NCI-H460 (cell line): Measurements from ENCODE around the gene SLC24A3. TPM values are rescaled to one million over a fixed set of nuclear protein-coding genes. Genes with fewer than 3 reads are reported as not detected.
"Not testable (repeated sequence)": the region's sequence is repeated elsewhere in the genome, so short reads cannot be mapped to it uniquely, and the experiment has no call there.

Source experiments
- DNase-seq: peaks from one replicate; pipeline ENCODE4 v3.0.0-alpha.2; 2016; ENCODE audit warnings: low read depth; ENCODE audit errors: extremely low read depth
- total RNA-seq: library from RNA; depleted of rRNA; stranded (reverse); fragments of >200 nt; shearing (Covaris generic); gene quantifications from 2 replicates; pipeline ENCODE4 v1.2.3, GENCODE V29; 2014

SLC24A3 gene
- total RNA-seq, 1 experiment from 2014 or later, result 0.02 TPM

DNA sequence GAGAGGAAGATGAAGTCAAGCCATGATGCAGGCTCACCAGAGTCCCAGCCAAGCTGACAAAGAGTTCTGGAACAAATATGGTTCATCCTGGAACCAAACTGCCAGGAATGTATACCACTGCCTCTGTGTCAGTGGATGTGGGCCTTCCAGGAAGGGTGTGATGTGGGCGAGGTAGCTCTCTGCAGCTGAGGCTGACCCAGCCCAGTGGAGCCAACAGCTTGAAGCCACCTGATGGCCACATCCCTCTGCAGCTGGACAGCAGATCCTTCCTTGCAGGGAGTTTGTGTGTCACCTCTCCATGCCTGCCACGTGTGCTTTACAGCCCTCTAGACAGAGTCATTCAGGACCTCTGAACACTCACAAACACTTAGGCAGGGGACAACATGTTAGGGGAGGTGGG, 403.6 kb downstream of the SLC24A3 start:
- DNase-seq, result no peak

DNA sequence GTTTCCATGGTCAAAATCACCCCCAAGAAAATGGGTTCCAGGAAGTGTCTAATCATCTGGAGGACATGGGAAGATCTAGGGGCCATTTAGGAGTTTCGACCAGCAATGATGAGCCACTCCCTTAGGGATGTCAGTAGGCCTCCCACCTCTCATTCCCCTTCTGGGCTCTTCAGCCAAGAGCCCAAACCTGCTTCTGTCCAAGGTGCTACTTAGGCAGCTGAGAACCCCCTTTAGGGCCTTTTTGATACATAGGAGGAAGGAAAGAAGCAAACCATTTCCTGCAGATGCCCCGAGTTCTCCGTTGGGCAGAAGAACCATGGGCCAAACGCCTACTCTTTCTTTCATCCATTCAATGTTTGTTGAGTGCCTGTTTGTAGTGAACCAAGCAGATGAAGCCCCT, 404.2 kb downstream of the SLC24A3 start:
- DNase-seq, result no peak

DNA sequence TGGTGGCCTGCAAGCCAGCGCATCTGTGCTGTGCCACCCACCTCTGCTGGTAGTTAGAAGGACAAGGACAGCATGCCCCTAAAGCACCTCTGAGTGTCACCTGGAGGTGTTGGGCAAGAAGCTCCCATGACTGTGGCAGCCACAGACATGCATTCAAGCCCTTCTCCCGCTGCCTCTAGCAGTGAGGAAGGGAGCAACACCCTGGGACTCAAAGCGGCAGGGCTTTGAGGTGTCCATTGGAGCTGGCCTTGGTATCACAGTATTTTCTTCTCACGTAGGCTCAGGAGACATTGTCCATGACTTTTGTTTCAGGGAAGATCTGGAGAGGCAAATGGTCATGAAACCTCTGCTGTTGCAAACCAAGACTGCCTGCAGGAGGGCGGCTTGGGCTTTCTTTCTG, 404.8 kb downstream of the SLC24A3 start:
- no peak for DNase-seq

DNA sequence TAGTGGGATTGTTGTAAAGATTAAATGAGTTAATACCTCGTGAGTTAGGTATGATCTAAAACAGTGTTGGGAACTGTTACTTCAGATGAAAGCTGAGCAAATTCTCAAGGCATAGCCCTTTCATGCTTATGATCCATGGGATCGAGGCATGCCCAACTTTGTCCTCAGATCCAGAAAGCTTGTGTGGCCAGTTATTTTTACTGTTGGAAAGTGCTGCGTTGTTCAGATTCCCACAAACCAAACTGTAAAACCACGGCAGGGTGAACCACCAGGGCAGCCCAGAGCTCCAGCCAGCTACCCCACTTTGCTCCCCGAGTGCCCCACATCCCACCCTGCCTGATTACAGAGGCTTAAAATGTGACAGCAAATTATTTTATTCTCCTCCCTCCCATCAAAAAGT, 406.3 kb downstream of the SLC24A3 start:
- DNase-seq, result no peak

DNA sequence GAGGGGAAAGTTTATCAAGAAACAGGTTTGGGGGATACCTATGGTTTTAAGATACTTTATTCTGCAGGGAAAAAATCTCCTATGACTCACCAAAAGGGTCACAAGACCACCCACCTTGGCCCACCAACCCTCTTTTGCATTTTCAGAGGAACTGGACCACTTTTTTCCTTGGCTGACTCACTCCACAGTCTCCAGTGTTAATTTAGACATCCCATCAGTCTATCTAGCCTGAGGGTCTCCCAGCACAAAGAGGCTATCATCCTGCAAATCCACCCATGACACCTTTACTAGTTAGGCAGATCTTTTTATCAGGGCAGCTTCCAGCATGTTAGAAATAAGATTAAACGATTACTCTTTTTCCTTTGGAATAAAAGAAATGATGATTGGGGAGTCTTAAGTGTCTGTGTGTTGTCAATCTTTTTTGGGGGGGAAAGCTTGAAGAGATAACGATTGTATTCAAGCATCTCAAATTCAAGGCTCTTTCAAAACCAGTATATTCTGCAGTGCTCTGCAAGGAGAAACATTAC, 407.5 kb downstream of the SLC24A3 start:
- DNase-seq, result no peak

DNA sequence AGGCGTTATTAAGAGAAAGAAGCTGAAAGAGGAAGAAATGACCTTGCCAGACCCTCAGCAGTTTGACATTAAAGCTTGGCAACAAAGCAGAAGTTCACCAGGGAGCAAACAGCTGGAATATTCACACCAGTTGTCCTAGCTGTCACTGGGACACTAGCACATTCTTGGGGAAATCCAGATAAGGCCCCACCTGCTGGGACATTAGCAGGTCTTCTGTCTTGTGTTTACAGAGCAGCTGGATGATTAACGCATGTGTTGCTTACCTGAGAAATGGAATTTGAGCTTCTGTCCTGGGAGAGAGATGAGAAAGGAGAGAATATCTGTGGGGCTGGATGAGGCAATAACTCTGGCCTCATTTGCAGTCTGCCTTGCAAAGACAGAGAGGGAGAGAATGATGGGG, 408.0 kb downstream of the SLC24A3 start:
- no peak for DNase-seq

DNA sequence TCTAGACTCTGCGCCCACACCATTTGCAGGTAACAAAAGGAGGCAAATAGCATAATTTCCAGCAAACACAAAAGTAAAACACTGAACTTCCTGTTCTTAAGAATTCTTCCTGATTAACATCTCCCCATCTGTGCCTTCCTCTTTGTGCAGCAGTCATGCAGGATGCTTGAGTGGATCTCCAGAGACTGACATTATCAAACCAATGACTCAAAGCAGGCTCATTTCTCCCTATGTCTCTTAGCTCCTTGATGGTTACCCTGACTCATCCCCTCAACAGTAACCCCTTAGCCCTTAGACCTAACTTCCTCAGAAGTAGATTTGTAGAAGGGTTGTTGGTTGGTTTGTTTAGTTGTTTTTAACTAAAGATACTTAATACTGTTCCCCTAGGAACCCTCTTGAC, 408.6 kb downstream of the SLC24A3 start:
- no peak for DNase-seq

DNA sequence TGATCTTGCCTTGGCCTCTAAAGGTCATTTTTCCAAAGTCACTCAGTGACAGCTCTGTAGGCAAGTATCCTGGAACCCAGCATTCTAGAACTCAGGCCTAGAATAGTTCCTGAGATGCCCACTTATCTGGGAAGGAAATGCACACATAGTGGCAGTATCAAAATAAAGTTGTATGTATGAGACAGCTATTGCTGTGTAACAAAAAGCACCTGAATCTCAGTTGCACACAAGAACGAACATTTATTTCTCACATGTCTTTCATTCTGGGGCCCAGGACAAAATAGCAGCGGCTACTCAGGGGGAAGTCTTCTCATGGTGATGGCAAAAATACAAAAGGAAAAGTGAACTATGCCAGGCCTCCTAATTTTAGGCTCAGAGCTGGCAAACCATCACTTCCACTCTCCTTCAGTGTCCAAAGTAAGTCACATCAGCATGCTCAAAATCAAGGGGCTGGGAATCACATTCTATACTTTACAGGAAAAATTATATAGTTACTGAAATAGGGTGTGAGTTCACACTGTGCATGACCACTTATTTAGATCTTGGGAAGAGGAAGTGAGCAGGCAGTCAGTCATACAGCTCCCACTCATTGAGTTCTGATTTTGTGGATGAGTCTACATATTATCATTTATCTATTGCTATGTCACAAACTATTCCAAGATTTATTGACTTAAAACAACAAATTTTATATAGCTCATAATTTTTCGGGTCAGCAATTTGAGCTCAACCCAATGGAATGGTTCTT, 412.0 kb downstream of the SLC24A3 start:
- no peak for DNase-seq

DNA sequence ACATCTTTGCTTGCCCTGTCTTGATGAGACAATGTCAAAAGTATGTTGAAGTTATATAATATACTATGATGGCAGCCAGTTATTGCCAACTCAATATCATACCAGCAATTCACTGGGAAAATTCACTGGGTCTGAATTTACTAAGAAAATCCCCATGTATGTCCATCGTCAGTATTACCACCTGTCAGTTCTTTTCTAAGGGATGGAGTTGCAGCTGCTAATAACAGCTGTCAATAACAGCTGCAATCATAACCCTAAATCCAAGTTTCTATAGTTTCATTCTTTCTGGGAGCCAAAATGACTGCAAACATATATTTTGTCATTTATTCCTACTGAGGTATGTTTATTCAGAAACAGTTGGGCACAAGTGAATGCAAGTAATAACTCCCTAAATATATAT, 413.0 kb downstream of the SLC24A3 start:
- no peak for DNase-seq

DNA sequence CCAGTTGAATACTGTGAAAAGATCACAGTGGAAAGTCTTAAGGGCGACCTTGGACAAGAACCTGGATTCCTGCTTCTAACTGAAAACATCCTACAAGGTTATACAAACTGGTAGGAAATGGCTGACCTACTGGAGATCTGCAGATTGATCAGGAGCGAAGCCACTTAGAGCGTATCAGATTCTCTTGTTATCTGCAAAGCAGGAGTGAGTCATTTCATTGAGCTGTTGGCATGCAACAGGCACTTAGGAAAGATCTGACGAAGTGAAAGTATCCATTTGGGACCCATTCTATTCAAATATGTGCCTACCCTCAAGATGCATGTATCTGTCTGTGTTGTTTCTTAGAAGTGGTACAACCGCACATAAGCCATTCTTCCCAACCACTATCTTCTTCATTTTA, 414.5 kb downstream of the SLC24A3 start:
- DNase-seq, result no peak

DNA sequence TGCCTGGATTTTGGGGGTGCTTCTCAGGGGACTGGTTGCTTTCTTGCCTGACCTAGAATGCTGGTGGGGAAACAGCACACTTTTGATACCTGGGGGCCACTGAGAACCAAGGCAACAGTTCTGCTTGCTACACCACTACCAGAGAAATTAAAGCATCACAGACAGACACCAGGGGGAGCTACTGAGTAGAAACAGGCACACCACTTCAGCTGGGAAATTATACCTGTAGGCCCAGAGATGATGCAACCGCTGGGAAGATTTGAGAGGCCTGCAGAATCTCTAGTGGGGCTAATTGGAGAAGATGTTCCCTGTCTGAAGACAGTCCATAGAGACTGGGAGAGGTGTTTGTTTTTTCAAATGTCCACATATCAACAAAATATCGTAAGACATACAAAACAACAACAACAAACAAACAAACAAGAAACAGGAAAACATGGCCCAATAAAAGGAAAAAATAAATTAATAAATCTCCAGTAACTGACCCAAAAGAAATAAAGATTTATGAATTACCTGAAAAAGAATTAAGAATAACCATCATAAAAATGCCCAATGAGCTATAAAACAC, 416.2 kb downstream of the SLC24A3 start:
- DNase-seq, result peak; percentile 86

DNA sequence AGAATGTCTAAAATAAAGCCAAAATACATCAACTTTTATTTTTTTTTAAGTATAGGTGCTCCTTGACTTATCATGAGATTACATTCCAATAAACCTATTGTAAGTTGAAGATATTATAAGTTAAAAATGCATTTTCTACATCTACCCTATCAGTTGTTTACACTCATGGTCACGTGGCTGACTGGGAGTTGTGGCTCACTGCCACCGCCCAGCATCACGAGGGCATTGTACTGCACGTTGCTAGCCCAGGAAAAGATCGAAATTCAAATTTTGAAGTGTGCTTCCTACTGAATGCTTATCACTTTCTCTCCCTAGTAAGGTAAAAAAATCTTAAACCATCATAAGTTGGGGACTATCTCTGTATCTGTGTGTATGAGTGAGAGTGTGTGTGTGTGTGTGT, 419.0 kb downstream of the SLC24A3 start:
- no peak for DNase-seq

DNA sequence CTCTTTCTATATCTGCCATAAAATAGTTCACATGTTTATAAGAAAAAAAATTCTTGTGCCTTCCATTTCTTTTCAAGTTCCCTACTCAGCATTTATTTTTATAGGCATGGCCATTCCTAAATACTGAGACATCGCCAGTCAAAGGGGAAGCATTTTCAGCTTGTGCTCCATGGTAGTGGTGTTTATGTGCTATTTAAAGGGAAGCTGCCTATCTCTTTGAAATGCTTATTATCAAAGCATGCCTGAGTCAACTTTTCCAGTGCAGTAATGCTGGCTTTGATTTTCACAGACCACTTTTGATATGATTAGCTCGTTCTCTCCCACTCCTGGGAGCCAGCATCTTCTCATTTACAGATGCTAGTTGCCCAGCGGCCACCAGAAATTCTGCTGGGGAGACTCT, 421.5 kb downstream of the SLC24A3 start:
- DNase-seq, result no peak

DNA sequence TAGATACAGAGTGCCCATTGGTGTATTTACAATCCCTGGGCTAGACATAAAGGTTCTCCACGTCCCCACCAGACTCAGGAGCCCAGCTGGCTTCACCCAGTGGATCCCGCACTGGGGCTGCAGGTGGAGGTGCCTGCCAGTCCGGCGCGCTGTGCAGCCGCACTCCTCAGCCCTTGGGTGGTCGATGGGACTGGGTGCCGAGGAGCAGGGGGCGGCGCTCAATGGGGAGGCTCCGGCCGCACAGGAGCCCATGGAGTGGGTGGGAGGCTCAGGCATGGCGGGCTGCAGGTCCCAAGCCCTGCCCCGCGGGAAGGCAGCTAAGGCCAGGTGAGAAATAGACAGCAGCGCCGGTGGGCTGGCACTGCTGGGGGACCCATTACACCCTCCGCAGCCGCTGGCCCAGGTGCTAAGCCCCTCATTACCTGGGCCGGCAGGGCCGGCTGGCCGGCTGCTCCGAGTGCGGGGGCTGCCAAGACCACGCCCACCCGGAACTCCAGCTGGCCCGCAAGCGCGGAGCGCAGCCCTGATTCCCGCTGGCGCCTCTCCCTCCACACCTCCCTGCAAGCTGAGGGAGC, 427.1 kb downstream of the SLC24A3 start:
- DNase-seq, result not testable (repeated sequence)

DNA sequence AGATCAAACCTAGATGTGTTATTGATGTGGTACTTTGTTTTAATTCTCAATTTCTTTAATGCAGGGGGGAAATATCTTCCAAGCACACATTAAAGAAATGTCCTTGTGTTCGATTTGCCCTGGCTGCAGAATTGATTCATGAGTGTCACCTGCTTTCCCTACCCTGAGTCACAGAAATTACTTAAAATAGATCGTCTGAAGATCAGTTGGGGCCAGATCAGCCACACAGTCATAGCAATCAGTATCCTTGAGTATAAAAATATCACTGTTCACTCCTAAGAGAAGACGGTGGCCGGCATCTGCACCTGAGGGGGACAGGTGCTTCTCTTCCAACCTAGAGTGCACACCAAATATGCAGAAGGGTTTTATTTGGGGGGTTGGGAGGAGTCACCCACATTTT, 430.4 kb downstream of the SLC24A3 start:
- DNase-seq, result no peak

DNA sequence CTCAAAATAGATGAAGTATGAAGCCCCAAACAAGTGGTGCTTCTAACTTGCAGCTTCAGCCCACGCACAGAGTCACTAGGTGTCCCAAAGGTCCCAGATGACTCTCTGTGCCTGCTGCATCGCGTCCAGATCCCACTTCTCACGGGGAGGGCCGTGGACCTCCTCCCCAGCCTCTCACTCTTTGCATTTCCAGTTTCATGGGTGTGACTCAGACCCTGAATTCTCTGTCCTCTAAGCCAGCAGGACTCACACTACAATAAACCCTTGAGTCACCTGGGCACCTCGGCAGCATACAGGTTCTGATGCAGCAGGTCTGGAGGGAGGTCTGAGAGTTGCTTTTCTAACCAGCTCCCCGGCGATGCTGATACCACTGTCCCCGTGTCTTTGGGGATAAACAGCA, 431.6 kb downstream of the SLC24A3 start:
- DNase-seq, result no peak

DNA sequence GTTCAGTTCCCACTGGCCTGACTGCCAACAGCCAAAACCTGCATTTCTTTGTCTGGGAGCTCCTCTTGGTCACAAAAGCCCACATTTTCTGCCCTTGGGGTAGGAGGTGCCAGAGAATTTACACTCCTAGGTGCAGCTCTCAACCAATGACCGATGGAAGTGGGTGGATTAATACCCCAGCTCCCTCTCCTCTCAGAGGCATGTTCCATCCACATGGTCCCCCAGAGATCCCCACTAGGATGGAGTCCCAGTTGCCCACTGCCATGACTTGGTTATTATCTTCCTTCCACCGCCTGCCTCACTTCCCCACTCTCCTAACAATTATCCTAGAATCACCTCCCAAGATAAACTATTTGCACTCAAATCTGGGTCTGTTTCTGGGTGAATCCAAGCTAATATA, 434.5 kb downstream of the SLC24A3 start:
- DNase-seq, result no peak

DNA sequence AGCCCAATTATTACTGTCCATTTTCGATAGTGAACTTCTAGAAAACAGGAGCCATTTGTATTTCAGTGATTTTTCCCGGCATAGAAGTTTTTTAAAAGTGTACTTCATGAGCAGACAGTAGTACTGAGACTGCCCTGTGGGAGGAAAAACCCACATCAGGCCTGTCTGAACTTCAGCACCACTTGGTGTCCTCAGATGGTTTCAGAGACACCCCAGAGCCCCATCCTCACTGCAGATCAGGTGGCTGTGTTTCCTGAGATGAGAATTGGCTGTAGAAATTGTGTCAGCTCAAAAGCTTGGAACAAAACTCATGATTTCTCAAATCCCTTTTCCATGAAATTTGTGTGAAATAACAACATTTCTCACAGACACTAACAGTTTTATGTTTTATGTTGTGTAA, 435.6 kb downstream of the SLC24A3 start:
- DNase-seq, result no peak

DNA sequence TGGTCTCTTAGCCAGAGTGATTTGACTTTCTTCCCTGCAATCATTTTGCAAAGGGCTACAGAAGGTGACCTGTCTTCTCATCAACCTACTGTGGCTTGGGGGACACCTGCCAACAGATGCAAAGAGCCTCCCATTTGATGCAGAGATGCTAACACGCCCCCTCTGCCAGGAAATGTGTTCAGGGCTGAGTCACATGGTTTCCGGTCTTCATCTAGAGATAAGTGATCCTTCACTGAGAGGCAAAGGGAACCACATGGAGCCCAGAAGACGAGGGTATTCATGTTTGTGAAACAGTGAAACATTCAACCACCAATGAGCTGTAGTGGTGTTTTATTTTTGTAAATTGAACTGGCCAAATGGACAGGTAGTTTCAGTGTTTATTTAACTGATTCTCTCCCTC, 436.6 kb downstream of the SLC24A3 start:
- DNase-seq, result no peak

DNA sequence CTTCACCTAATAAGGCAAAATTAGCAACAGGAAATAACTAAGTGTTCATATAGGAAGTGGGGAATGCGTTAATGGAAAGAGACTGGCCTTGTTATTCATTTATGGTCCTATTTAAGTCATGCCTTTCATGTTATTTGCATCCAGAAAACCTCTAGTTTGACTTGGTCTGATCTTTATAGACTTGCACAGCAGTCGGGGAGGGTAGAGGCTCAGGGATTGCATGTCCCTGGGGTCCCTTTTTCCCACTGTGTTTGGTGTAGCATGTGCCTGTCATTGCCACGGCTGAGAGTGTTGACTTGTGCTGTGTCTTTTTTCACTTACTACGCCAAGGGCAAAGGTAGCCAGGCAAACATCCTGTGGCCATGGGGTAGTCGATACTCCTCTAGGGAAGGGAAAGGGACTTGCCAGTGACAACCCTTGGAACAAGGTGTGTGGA, 440.2 kb downstream of the SLC24A3 start:
- no peak for DNase-seq

DNA sequence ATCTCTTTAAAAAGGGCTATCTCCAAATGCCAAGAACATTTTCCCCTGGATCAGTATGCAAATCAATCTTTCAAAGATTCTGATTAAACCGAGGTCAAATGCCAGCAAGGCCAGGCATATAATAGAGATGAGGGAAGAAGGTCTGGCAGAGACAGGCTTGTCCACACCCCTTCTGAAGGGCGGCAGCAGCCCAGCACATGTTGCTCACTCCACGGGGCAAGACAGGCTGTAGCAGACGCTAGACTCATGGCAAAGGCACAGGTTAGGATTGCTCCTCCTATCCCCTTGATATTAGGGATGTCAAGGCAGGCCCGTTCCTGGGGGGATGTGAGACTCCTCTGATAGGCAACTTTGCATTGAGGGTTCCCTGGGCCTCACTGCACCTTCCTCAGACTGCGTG, 440.9 kb downstream of the SLC24A3 start:
- no peak for DNase-seq

DNA sequence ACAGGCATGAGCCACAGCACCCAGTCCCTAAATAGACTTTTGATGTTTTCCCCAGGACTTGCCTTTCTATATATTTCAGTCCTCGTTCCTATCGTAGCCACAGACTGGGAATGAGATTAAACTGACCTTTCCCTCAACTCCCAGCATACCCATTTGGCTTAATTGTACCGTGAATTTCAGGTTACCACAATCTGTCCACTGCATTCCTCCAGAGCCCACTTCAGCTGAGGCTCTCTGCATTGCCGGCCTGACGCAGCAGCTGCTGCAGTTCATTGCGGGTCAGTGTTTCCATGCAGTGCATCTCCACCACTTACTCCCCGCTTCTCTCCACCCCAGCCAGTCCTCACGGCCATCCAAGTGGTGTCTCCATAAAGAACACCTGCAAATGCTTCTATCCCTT, 442.5 kb downstream of the SLC24A3 start:
- no peak for DNase-seq
